Stomach (tissue), 9 donors: ENCODE measurements around the gene COG7. TPM values are rescaled to one million over a fixed set of nuclear protein-coding genes. Genes with fewer than 3 reads are reported as not detected.

Experiments used
- DNase-seq, 2 donors: peaks; one replicate each; pipeline versions ENCODE4 v3.0.0 to v3.0.0-alpha.2; 2013 to 2019
- H3K27ac ChIP-seq, 5 donors: fragments of 200-600 bp in 4 of 5; sonication (generic) in 4 of 5; one replicate each; pipeline ENCODE4 v1.5.1; 2013 to 2019; ENCODE audit warnings: mild to moderate bottlenecking in 1 of 5, moderate library complexity in 1 of 5
- H3K27me3 ChIP-seq, 3 donors: fragments of 200-600 bp; sonication (generic); one replicate each; pipeline ENCODE4 v1.5.1; 2017 to 2019; ENCODE audit warnings: mixed run types in 1 of 3
- H3K36me3 ChIP-seq, 4 donors: fragments of 200-600 bp; sonication (generic); 1 replicate in 3 of 4; 2 replicates in 1 of 4; pipeline ENCODE4 v1.5.1; 2016 to 2019
- H3K4me1 ChIP-seq, 4 donors: fragments of 200-600 bp; sonication (generic); one replicate each; pipeline ENCODE4 v1.5.1; 2016 to 2019
- H3K4me3 ChIP-seq, 4 donors: fragments of 200-600 bp; sonication (generic) in 3 of 4; one replicate each; pipeline ENCODE4 v1.5.1; 2016 to 2019; ENCODE audit warnings: mild to moderate bottlenecking in 1 of 4
- H3K9me3 ChIP-seq, 4 donors: fragments of 200-600 bp; sonication (generic); one replicate each; pipeline ENCODE4 v1.5.1; 2016 to 2019
- EP300 ChIP-seq: sonication (generic); formaldehyde crosslinking; IDR thresholded peaks from one replicate; pipeline ENCODE4 v1.6.1; 2017; ENCODE audit warnings: antibody characterized with exemption
- POLR2A ChIP-seq, 4 donors: fragments of 450-650 bp; IDR thresholded peaks; one replicate each; pipeline ENCODE4 v1.6.1; 2016; ENCODE audit warnings: antibody characterized with exemption in 4 of 4, control low read depth in 2 of 4, mild to moderate bottlenecking in 1 of 4, moderate library complexity in 1 of 4
- POLR2AphosphoS5 ChIP-seq, 3 donors: sonication (generic); formaldehyde crosslinking; IDR thresholded peaks; one replicate each; pipeline ENCODE4 v1.6.1; 2016; ENCODE audit warnings: antibody characterized with exemption in 3 of 3
- WGBS, 5 donors: extraction: QIAGEN DNeasy Blood & Tissue Kit in 3 of 5; methylation state at CpG; one replicate each; pipeline versions ENCODE4 v1.1.5 to v1.1.7; 2013 to 2018; 5-methylcytosine and 5-hydroxymethylcytosine counted together
- intact Hi-C: fragments of 100-400 bp; cut with DNase I; formaldehyde crosslinking; loops from one replicate; pipeline ENCODE4 v1.15.1; 2023; ENCODE audit warnings: low total_unique reads
- polyA plus RNA-seq, 3 donors: library from polyadenylated mRNA; stranded (reverse); fragments of 200-250 nt; gene quantifications; one replicate each; pipeline ENCODE4 v1.2.3, GENCODE V29; 2013
- small RNA-seq, 4 donors: library from RNA; depleted of rRNA; stranded (forward); fragments of <200 nt; gene quantifications; one replicate each; pipeline ENCODE3, GENCODE V24; 2016
- total RNA-seq, 5 donors: library from RNA; depleted of rRNA; stranded (reverse); fragments of >200 nt; gene quantifications; one replicate each; pipeline versions ENCODE4 v1.1.0 to v1.2.3, GENCODE V29; 2014 to 2016
- TF ChIP-seq, protein P1 (sequence below), 7 experiments: fragments of 450-650 bp in 4 of 7; fragments of 200-600 bp in 3 of 7; sonication (generic) in 3 of 7; IDR thresholded peaks; one replicate each; pipeline ENCODE4 v1.5.1; 2016 to 2019; ENCODE audit warnings: antibody characterized with exemption in 7 of 7, control low read depth in 2 of 7, mild to moderate bottlenecking in 1 of 7
- donor health status: healthy with polysubstance abuse.
- donor health status: Bipolar disorder and iron deficiency.
- donor health status: healthy.

The COG7 gene
- total and polyA plus RNA-seq, 8 donors = 11.0 to 80.5 (median 27.7) TPM

DNA sequence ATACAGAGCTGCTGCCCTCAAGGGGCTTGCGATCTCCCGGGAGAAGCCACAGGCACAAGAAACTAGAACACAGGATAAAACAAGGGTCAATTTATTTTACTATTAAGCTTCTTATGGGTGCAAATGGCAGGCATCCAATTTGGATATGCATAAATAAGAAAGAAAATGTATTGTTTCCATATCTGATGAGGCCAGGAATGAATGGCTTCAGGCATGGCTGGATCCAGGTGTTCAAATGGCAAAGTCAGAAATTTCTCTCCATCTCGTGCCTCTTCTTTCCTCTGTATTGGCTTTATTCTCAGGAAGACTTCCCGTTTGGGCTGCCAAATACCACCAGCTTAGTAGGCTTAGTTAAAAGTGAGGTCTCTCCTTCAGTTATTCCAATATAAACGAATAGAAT is 107.8 kb downstream of the COG7 start:
- intact Hi-C loops = no loop called here
- Histone ChIP-seq H3K4me3 (no peak overlapping the region), H3K27me3 (peaks cover 0 to 18% (median 0%) of the 10 kb centered on the region in 3 donors), H3K36me3 (no peaks in the 10 kb centered on the region), H3K4me1 (no peaks in the 10 kb centered on the region), H3K27ac (no peak overlapping the region), H3K9me3 (no peaks in the 10 kb centered on the region)
- no peak for DNase-seq
- TF ChIP-seq EP300 = no peak
- no peak for TF ChIP-seq POLR2A (IDR thresholded peaks at IDR 0.05)
- TF ChIP-seq, protein P1, sequence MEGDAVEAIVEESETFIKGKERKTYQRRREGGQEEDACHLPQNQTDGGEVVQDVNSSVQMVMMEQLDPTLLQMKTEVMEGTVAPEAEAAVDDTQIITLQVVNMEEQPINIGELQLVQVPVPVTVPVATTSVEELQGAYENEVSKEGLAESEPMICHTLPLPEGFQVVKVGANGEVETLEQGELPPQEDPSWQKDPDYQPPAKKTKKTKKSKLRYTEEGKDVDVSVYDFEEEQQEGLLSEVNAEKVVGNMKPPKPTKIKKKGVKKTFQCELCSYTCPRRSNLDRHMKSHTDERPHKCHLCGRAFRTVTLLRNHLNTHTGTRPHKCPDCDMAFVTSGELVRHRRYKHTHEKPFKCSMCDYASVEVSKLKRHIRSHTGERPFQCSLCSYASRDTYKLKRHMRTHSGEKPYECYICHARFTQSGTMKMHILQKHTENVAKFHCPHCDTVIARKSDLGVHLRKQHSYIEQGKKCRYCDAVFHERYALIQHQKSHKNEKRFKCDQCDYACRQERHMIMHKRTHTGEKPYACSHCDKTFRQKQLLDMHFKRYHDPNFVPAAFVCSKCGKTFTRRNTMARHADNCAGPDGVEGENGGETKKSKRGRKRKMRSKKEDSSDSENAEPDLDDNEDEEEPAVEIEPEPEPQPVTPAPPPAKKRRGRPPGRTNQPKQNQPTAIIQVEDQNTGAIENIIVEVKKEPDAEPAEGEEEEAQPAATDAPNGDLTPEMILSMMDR (IDR thresholded peaks at IDR 0.05) = no peak
- no peak for TF ChIP-seq POLR2AphosphoS5 (IDR thresholded peaks at IDR 0.05)
- WGBS, 5 donors = 76 to 86% (median 81%) methylated on average over 5 of the region's 5 CpGs

DNA sequence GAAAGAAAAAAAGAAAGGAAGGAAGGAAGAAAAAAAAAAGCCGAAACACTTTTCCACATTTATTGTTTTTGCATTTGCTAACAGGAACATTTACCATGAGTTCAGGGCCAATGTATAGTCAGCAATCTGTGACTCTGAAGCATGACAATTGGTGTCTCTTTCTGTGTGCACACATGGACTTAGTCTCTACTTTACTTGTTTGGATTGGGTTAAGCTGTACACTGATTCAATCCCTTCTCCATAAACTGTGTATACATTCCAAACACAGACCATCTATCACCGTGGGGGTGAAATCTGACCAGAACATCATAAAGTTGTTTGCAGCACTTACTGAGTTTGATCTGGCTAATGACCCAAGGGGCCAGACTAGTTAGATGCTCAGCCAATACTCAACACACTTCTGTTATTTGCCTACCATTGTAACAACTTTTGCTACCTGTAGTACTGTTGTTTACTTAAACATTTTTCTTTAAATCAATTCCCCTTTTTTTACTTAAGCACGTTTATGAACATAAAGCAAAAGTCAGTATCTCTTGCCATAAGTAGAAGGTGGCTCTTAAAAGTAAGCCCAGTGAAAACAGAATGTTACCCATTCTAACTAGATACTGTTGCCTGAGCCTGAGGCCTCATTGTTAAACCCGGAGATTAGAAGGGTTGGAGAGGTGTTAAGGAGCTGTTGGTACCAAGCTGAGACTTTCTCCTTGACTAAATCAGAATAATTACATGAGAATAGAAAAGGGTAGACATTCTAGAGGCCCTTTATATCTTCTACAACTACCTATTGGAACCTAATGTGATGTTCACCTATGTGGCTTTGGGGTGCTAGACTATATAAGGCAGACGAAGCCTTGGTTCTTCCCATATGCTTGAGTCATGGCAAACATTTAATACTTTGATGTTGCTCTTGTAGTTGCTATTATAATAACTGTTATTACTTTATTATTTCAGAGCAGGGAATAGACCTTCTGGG is 109.1 kb downstream of the COG7 start:
- intact Hi-C loops = no loop called here

DNA sequence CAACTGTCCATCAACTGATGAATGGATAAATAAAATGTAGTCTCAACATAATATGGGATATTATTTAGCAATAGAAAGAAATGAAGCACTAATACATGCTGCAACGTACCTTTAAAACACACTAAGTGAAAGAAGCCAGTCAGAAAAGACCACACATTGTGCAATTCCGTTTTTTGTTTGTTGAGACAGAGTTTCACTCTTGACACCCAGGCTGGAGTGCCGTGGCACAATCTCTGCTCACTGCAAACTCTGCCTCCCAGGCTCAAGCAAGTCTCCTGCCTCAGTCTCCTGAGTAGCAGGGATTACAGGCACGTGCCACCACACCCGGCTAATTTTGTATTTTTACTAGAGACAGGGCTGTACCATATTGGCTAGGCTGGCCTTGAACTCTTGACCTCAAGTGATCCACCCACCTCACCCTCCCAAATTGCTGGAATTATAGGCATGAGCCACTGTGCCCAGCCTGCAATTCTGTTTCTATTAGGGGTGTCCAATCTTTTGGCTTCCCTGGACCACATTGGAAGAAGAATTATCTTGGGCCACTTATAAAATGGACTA is 110.8 kb downstream of the COG7 start:
- Histone ChIP-seq H3K4me1 (no peaks in the 10 kb centered on the region), H3K4me3 (no peak overlapping the region), H3K27ac (no peak overlapping the region), H3K36me3 (no peaks in the 10 kb centered on the region), H3K27me3 (peaks cover 0 to 7% (median 0%) of the 10 kb centered on the region in 3 donors), H3K9me3 (no peaks in the 10 kb centered on the region)
- DNase-seq = no peak
- WGBS, 5 donors = 54 to 73% (median 61%) methylated on average over 5 of the region's 5 CpGs
- intact Hi-C loops = no loop called here
- TF ChIP-seq POLR2AphosphoS5 (IDR thresholded peaks at IDR 0.05) (no peak), EP300 (no peak), POLR2A (IDR thresholded peaks at IDR 0.05) (no peak)
- TF ChIP-seq, protein P1 (IDR thresholded peaks at IDR 0.05) = no peak

More for the DNA sequence above, 109.1 kb downstream of the COG7 start:
- Histone ChIP-seq H3K27me3 (peaks cover 0 to 14% (median 0%) of the 10 kb centered on the region in 3 donors), H3K4me3 (no peak overlapping the region), H3K36me3 (no peaks in the 10 kb centered on the region), H3K9me3 (no peaks in the 10 kb centered on the region), H3K4me1 (no peaks in the 10 kb centered on the region), H3K27ac (no peak overlapping the region)
- 48 to 62% (median 49%) methylated on average over 5 of the region's 5 CpGs for WGBS, 5 donors
- no peak for DNase-seq
- TF ChIP-seq POLR2A (IDR thresholded peaks at IDR 0.05) (no peak), EP300 (no peak), POLR2AphosphoS5 (IDR thresholded peaks at IDR 0.05) (no peak)
- TF ChIP-seq, protein P1 (IDR thresholded peaks at IDR 0.05) = no peak

DNA sequence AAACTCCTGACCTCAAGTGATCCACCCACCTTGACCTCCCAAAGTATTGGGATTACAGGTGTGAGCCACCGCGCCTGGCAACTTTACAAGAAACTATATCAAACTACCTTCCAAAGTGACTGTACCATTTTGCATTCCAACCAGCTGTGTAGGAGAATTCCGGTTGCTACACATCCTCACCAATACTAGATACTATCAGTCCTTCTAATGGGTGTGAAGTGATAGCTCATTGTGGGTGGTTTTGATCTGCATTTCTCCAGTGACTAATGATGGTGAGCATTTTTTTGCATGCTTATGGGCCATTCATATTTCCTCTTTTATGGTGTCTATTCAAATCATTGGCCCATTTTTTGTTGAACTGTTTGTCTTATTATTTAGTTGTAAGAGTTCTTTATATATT is 113.2 kb downstream of the COG7 start:
- Histone ChIP-seq H3K27ac (no peak overlapping the region), H3K27me3 (peaks cover 0 to 7% (median 0%) of the 10 kb centered on the region in 3 donors), H3K4me3 (no peak overlapping the region), H3K4me1 (peaks cover 0 to 16% (median 14%) of the 10 kb centered on the region in 4 donors), H3K36me3 (no peaks in the 10 kb centered on the region), H3K9me3 (no peaks in the 10 kb centered on the region)
- DNase-seq = no peak
- intact Hi-C loops = no loop called here
- TF ChIP-seq, protein P1 (IDR thresholded peaks at IDR 0.05) = no peak
- TF ChIP-seq POLR2A (IDR thresholded peaks at IDR 0.05) = no peak
- 79 to 98% (median 96%) methylated on average over 3 of the region's 3 CpGs for WGBS, 5 donors

Small RNAs within 50 kb of the gene (small RNA-seq; reads per million reads assigned to genes)
- gene RF00072 = 0 reads per million in 4 donors

Other genes starting within 250 kb of the COG7 start
- gene SCNN1B, start 150.9 kb downstream of the COG7 start, total RNA-seq = 10 to 100 TPM; 13.4 to 97.3 (median 26.8) TPM
- 10 to 100 TPM in 2 of 3 donors, 1 to 10 TPM in 1; 4.1 to 21.3 (median 15.4) TPM for gene SCNN1B, start 150.9 kb downstream of the COG7 start, polyA plus RNA-seq
- gene GGA2, start 57.3 kb upstream of the COG7 start, total RNA-seq = 10 to 100 TPM; 22.0 to 62.5 (median 48.8) TPM
- 10 to 100 TPM; 17.6 to 28.9 (median 19.7) TPM for gene GGA2, start 57.3 kb upstream of the COG7 start, polyA plus RNA-seq
- 100 to 1,000 TPM in 1 of 5 donors, 10 to 100 TPM in 4; 14.0 to 176 (median 24.2) TPM for gene EARS2, start 104.2 kb upstream of the COG7 start, total RNA-seq
- 10 to 100 TPM in 2 of 3 donors, 1 to 10 TPM in 1; 7.8 to 15.6 (median 13.7) TPM for gene EARS2, start 104.2 kb upstream of the COG7 start, polyA plus RNA-seq
- gene UBFD1, start 104.5 kb upstream of the COG7 start, total RNA-seq = 100 to 1,000 TPM in 1 of 5 donors, 10 to 100 TPM in 4; 16.3 to 163 (median 52.7) TPM
- 10 to 100 TPM in 1 of 3 donors, 1 to 10 TPM in 2; 6.0 to 10.1 (median 6.0) TPM for gene UBFD1, start 104.5 kb upstream of the COG7 start, polyA plus RNA-seq
- gene NDUFAB1, start 143.1 kb upstream of the COG7 start, total RNA-seq = 100 to 1,000 TPM in 2 of 5 donors, 10 to 100 TPM in 3; 12.6 to 251 (median 77.7) TPM
- 100 to 1,000 TPM; 143 to 211 (median 177) TPM for gene NDUFAB1, start 143.1 kb upstream of the COG7 start, polyA plus RNA-seq
- gene PALB2, start 188.1 kb upstream of the COG7 start, total RNA-seq = 10 to 100 TPM in 4 of 5 donors, 1 to 10 TPM in 1; 2.6 to 86.6 (median 19.9) TPM
- 10 to 100 TPM in 2 of 3 donors, 1 to 10 TPM in 1; 6.5 to 10.2 (median 10.1) TPM for gene PALB2, start 188.1 kb upstream of the COG7 start, polyA plus RNA-seq
- 10 to 100 TPM in 3 of 5 donors, 1 to 10 TPM in 2; 3.5 to 47.4 (median 12.6) TPM for gene DCTN5, start 188.3 kb upstream of the COG7 start, total RNA-seq
- 10 to 100 TPM; 10.3 to 18.6 (median 12.7) TPM for gene DCTN5, start 188.3 kb upstream of the COG7 start, polyA plus RNA-seq
- gene PLK1, start 225.7 kb upstream of the COG7 start, total RNA-seq = 10 to 100 TPM in 2 of 5 donors, 1 to 10 TPM in 2, under 1 TPM in 1; 0.58 to 35.9 (median 6.8) TPM
- gene PLK1, start 225.7 kb upstream of the COG7 start, polyA plus RNA-seq = 1 to 10 TPM; 2.9 to 8.2 (median 6.4) TPM